ENCODE measurements around the gene ARMC5. TPM values are rescaled to one million over a fixed set of nuclear protein-coding genes. Genes with fewer than 3 reads are reported as not detected.

ARMC5 gene
- total RNA-seq, 1 experiment from 2014 or later: 10.1 TPM

DNA sequence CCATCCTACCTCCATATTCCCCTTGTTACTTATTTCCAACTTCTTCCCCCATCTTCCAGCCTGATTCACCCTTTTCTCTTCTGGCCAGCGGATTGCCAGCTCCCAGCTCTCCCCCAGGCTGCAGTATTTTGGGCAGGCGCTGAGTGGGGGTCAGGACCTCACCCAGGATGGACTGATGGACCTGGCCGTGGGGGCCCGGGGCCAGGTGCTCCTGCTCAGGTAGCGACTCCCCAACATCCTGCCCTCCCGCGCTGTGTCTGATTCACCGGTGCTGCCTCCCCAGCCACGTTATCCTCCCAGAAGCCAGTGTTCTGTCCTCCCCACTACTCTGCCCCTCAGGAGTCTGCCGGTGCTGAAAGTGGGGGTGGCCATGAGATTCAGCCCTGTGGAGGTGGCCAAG lies 46.6 kb upstream of the ARMC5 start:
- Mint-ChIP-seq H3K4me1 (ENCODE audit: insufficient read depth, unreplicated experiment) (no peaks in the 10 kb centered on the region), H3K36me3 (ENCODE audit: insufficient read depth, unreplicated experiment) (peaks cover 6% of the 10 kb centered on the region), H3K27ac (ENCODE audit: low read depth, unreplicated experiment) (no peak overlapping the region), H3K9me3 (ENCODE audit: unreplicated experiment) (no peaks in the 10 kb centered on the region), H3K27me3 (ENCODE audit: insufficient read depth, unreplicated experiment) (peaks cover 58% of the 10 kb centered on the region), H3K4me3 (ENCODE audit: unreplicated experiment) (no peak overlapping the region)
- no TSS peak for BruUV-seq (replicated peaks)
- intact Hi-C loops (cut with micrococcal nuclease): no loop called here
- TF ChIP-seq, protein P1, sequence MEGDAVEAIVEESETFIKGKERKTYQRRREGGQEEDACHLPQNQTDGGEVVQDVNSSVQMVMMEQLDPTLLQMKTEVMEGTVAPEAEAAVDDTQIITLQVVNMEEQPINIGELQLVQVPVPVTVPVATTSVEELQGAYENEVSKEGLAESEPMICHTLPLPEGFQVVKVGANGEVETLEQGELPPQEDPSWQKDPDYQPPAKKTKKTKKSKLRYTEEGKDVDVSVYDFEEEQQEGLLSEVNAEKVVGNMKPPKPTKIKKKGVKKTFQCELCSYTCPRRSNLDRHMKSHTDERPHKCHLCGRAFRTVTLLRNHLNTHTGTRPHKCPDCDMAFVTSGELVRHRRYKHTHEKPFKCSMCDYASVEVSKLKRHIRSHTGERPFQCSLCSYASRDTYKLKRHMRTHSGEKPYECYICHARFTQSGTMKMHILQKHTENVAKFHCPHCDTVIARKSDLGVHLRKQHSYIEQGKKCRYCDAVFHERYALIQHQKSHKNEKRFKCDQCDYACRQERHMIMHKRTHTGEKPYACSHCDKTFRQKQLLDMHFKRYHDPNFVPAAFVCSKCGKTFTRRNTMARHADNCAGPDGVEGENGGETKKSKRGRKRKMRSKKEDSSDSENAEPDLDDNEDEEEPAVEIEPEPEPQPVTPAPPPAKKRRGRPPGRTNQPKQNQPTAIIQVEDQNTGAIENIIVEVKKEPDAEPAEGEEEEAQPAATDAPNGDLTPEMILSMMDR (IDR thresholded peaks at IDR 0.05; ENCODE audit: unreplicated experiment): no peak
- no peak for DNase-seq (ENCODE audit: unreplicated experiment)
- CTCF ChIA-PET: no interaction called here
- POLR2A ChIA-PET: interaction anchor here (0.6 kb wide), 1 partner anchor 508 kb away, joined by 3 read pairs; no protein-coding TSS in a partner anchor

DNA sequence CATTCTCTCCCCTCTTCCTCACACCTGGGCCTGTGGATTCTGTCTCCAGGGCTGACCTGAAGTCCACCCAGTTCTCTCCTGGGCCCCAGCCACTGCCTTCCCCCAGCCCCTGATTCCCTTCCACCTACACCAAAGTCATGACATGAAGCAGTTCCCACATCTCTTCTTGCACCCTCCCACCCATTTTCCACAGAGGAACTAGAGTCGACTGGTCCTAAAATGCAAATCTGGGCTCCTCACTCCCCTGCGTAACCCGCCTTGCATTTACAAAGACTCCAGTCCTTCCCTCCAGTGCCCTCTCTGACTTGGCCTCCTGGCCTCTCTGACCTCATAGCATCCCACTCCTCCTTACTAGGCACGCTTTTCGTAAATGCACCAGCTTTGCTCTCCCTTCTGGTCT lies 45.9 kb upstream of the ARMC5 start:
- ChIA-PET POLR2A (no interaction called here), CTCF (no interaction called here)
- intact Hi-C loops (cut with micrococcal nuclease): no loop called here
- Mint-ChIP-seq H3K9me3 (ENCODE audit: unreplicated experiment) (no peaks in the 10 kb centered on the region), H3K27ac (ENCODE audit: low read depth, unreplicated experiment) (no peak overlapping the region), H3K4me1 (ENCODE audit: insufficient read depth, unreplicated experiment) (no peaks in the 10 kb centered on the region), H3K4me3 (ENCODE audit: unreplicated experiment) (no peak overlapping the region), H3K27me3 (ENCODE audit: insufficient read depth, unreplicated experiment) (peaks cover 54% of the 10 kb centered on the region), H3K36me3 (ENCODE audit: insufficient read depth, unreplicated experiment) (peaks cover 6% of the 10 kb centered on the region)
- no peak for DNase-seq (ENCODE audit: unreplicated experiment)
- no TSS peak for BruUV-seq (replicated peaks)
- TF ChIP-seq, protein P1 (IDR thresholded peaks at IDR 0.05; ENCODE audit: unreplicated experiment): no peak

DNA sequence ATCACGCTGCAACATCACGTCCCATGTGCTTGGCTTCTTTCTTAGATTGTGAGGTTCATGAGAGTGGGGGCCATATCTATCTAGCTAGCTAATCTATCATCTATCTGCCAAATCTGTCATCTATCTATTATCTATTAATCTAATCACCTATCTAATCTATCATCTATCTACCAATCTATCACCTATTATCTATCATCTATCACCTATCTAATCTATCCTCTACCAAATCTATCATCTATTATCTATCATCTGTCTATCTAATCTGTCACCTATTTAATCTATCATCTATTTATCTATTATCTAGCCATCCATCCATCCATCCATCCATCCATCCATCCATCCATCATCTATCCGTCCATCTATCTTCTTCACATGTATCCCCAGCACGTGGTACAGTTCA lies 45.4 kb upstream of the ARMC5 start:
- no TSS peak for BruUV-seq (replicated peaks)
- H3K27ac Mint-ChIP-seq (ENCODE audit: low read depth, unreplicated experiment): no peak overlapping the region
- ChIA-PET CTCF (interaction anchor here (0.5 kb wide), 1 partner anchor 21 kb away, joined by 3 read pairs; no protein-coding TSS in a partner anchor), POLR2A (no interaction called here)
- peaks cover 6% of the 10 kb centered on the region for H3K36me3 Mint-ChIP-seq (ENCODE audit: insufficient read depth, unreplicated experiment)
- H3K4me1 Mint-ChIP-seq (ENCODE audit: insufficient read depth, unreplicated experiment): no peaks in the 10 kb centered on the region
- intact Hi-C loops (cut with micrococcal nuclease): no loop called here
- no peak overlapping the region for H3K4me3 Mint-ChIP-seq (ENCODE audit: unreplicated experiment)
- TF ChIP-seq, protein P1 (IDR thresholded peaks at IDR 0.05; ENCODE audit: unreplicated experiment): no peak
- DNase-seq (ENCODE audit: unreplicated experiment): no peak
- H3K9me3 Mint-ChIP-seq (ENCODE audit: unreplicated experiment): no peaks in the 10 kb centered on the region
- H3K27me3 Mint-ChIP-seq (ENCODE audit: insufficient read depth, unreplicated experiment): peaks cover 48% of the 10 kb centered on the region

- Mint-ChIP-seq H3K4me1 (ENCODE audit: insufficient read depth, unreplicated experiment) (no peaks in the 10 kb centered on the region), H3K27me3 (ENCODE audit: insufficient read depth, unreplicated experiment) (peaks cover 46% of the 10 kb centered on the region), H3K9me3 (ENCODE audit: unreplicated experiment) (no peaks in the 10 kb centered on the region), H3K4me3 (ENCODE audit: unreplicated experiment) (no peak overlapping the region), H3K36me3 (ENCODE audit: insufficient read depth, unreplicated experiment) (peaks cover 6% of the 10 kb centered on the region), H3K27ac (ENCODE audit: low read depth, unreplicated experiment) (no peak overlapping the region)
- intact Hi-C loops (cut with micrococcal nuclease): no loop called here
- DNase-seq (ENCODE audit: unreplicated experiment): no peak
- ChIA-PET CTCF (no interaction called here), POLR2A (no interaction called here)
- TF ChIP-seq, protein P1 (IDR thresholded peaks at IDR 0.05; ENCODE audit: unreplicated experiment): no peak
- no TSS peak for BruUV-seq (replicated peaks)
These were observed 44.6 kb upstream of the ARMC5 start for GRCh38 chr16:31414706-31415105.
